ENCODE measurements around the gene WDR88. TPM values are rescaled to one million over a fixed set of nuclear protein-coding genes. Genes with fewer than 3 reads are reported as not detected.
"Not testable (repeated sequence)": the region's sequence is repeated elsewhere in the genome, so short reads cannot be mapped to it uniquely, and the experiment has no call there.

WDR88 gene
- total RNA-seq, 1 donor from 2014 or later, result not detected

DNA sequence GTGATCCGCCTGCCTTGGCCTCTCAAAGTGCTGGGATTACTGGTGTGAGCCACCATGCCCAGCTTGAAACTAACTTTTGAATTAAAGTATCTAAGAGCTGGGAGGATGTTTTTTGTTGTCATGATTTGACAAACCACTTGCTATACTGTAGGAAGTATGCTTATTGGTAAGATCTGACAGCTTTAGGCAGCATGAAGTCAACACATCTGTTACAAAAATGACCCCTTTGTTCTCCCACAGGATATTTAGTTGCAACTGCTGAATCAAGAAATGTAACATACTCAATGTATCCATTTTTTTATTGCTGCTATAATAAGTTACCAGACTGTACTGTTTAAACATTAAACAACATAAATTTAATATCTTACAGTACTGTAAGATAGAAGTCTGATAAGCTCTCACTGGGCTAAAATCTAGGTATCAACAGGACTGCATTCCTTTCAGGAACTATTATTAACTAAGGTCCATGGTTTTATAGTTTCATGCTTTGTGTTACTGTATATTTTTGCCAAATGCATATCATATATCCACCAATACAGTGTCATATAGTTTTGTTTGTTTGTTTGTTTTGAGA, 39.4 kb downstream of the WDR88 start:
- DNase-seq (ENCODE audit: low read depth), result no peak

DNA sequence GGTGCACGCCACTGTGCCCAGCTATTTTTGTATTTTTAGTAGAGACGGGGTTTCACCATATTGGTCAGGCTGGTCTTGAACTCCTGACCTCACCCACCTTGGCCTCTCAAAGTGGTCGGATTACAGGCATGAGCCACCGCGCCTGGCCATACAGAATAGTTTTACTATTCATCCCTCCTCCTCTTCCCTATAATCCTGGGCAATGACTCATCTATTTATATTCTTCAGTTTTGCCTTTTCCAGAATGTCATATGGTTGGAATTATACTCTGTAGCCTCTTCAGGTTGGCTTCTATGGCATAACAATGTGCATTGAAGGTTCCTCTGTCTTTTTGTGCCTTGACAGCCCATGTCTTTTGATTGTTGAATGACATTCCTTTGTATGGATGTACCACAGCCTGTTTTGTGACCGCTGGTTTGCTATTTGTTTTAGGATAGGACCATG, 40.0 kb downstream of the WDR88 start:
- DNase-seq (ENCODE audit: low read depth), result no peak

DNA sequence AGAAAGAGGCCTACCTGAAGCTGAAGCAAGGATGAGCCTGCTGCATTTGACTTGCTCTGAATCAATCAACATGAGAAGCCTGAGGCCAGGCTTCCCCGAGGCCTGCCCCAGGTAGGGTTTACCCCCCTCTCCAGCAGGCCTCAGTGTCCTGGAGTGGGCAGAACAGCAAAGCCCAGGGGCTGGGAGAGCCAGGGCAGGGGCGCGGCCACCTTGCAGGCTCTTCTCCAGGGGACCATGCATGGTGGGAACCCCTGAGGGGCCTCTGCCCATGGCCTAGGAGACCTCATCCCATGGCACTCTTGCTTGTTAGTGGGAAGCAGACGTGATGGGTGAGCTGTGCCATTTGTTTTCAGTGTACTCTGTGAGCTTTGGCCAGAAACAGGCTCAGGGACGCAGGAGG, 42.3 kb downstream of the WDR88 start:
- no peak for DNase-seq (ENCODE audit: low read depth)

DNA sequence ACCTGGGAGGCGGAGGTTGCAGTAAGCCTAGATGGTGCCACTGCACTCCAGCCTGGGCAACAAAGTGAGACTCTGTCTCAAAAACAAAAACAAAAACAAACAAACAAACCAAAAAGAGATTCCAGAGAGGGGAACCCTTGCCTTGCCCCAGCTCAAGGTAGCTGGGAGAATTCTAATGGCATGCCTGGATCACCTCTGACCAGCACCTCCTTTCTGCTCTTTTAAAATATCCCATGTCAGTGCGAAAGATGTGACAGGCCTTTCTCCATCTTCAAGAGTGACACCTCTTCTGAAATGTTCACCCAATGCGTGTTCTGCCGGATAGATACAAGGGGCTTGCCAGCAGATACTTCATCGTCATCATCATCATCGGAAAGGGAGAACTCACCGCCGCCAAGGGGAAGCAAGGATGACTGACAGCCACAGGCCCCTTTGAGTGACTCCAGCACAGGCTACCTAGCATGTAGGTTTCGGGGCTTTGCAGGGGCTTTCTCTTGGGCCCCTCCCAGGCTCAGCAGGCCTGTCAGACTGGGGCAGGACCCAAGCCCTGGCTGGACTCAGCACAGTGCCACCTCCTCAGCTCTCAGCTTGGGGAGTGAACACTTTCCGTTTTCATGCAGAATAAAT, 43.4 kb downstream of the WDR88 start:
- no peak for DNase-seq (ENCODE audit: low read depth)

DNA sequence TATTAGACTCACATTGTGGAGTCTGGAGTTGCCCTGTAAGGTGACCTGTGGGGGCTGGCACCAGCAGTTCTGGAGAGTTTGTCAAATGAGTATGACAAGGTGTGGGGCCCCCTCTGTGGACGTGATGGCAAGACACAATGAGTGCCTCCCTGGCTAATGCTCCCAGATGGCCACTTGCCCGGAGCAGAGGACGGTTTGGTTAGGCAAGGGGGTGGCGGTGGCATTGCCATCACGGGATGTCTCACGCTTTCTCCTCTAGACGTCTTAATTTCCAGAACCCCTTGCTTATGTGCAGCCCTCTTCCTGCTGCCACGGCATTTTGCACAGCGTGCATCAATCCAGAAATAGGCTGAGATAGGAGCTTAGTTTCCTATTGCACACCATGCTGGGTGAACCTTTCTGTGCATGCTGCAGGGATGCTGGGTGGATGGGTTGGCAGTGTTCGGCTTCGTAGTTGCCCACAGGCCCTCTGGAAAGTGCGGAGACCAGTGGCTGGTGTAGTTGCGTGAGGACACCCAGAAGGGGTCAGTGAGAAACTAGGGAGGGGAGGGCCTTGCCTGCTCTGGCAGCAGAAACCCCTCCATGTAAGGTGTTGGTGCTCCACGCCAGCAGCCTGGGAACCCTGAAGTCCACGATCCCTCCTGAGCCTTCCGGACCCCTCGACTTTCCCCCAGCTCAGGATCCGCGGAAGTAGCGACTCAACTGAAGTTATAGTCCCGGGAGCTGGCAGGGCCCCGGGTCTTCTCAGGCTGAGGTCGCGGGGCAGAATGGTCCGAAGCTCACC, 44.2 kb downstream of the WDR88 start:
- peak; percentile 22 for DNase-seq (ENCODE audit: low read depth)

DNA sequence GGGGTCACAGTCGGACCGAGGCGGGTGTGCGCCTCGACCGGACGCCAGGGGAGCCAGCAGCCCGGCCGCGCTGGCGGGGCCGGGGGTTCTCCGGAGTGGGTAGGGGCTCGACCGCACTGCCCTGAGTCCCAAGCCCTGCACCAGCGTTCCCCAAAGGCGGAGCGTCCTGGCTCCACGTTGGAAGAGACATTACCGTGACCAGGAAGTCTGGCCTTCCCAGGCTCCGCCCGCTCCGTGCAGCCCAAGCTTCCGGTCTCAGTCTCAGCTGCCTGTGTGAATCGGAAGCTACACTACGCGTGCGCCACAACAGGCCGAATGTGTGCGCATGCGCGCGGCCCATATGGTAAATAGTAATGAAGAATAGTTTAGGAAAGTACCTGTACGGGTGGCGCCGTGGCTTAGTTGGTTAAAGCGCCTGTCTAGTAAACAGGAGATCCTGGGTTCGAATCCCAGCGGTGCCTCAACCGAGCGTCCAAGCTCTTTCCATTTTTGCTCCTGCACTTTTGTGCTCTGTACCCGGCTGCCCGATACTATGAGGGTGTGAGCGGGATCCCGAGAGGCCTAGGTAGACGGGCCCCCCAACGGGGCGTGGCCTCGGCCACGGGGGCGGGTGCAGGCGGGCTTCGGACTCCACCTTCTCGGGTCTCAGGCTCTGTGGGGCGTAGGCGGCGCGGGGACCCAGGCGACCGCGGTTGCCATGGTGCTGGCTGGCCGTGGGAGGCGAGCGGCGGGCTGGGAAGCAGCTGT, 44.9 kb downstream of the WDR88 start:
- DNase-seq (ENCODE audit: low read depth), result peak; percentile 93

DNA sequence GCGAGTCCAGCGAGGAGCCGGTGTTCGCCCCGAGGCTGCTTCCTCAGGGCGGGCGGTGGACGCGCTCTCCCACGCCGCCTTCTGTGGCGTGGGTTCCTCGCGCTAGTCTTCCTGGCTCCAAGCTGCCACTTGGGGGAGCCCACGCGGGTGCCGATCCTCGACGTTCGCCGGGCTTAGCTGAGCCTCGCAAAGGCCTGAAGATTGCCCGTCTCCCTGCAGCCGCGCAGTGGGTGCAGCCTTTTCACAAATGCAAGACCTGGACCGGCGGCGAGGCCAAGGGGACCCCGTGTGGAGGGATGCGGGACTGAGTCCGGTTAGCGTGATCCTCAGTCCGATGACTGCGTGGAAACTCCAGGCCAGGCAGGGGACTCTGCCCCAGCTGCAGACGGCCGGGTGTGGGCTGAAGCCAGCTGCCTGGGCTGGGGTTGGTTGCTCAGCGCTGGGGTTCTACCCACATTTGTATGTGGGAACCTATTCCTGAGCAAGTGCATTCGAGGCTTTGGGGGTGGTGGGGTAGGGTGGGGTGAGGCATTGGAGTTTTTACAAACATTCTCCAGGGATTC, 45.6 kb downstream of the WDR88 start:
- DNase-seq (ENCODE audit: low read depth), result no peak

DNA sequence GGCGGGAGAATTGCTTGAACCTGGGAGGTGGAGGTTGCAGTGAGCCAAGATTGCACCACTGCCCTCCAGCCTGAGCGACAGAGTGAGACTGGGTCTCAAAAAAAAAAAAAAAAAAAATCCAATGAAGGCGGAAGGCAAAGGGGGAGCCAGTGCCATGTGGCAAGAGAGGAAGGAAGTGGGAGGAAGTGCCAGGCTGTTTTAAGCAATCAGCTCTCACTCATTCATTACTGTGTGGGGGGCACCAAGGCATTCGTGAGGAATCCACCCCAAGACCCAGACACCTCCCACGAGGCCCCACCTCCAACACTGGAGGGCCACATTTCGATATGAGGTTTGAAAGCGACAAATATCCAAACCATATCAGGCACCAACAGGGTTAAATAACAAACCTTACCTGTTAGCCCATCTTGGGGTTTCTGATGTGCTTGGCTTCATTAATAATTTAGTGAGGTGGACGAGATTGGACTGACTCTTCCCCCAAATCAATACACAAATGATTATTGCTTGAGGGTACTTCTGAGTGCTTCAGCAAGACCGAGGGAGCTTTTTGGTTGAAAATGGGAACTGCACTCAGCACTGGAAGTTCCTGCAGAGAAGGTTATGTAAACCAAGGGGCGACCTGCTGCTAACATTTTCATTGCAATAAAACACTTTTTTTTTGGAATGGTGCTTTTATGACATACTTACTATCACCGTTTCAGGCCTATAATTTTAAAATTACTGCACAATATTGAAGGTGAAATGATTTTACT, 54.7 kb downstream of the WDR88 start:
- DNase-seq (ENCODE audit: low read depth), result no peak

DNA sequence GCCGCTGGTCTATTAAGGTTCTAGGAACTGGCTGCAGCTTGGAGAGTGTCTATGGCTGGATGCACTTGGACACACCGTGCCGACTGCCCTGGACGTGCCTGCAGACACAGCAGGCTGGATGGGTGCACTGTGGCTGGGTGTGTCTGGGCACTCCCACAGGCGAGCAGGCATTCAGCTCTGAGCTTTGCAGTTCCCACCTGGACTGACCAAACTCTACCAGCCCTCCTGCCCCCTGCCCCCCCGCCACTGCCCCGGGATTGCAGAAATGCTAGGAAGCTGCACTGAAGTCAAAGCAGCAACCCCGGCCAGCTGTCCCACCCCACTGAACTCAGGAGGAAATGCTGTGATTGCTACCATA, 55.2 kb downstream of the WDR88 start:
- DNase-seq (ENCODE audit: low read depth), result no peak

DNA sequence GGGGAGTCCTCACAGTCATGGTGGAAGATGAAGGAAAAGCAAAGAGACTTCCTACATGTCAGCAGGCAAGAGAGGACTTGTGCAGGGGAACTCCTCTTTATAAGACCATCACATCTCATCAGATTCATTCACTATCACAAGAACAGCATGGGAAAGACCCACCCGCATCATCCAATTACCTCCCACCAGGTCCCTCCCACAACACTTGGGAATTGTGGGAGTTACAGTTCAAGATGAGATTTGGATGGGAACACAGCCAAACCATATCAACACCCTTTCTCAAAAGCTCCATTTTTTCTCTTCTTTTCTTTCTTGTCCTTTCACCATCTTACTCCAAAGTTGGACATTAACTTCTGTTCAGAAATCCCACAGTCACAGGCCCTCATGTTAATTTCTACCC, 57.5 kb downstream of the WDR88 start:
- no peak for DNase-seq (ENCODE audit: low read depth)

DNA sequence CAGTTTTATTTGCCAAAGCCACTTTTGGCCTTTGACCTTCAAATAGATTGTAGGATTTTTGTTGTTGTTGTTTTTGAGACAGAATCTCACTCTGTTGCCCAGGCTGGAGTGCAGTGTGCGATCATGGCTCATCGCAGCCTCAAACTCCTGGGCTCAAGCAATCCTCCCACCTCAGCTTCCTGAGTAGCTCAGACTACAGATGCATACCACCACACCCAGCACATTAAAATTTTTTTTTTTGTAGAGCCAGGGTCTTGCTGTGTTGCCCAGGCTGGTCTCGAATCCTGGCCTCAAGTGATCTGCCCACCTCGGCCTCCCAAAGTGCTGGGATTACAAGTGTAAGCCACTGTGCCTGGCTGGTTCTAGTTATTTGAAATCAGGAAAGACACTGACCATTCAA, 59.2 kb downstream of the WDR88 start:
- DNase-seq (ENCODE audit: low read depth), result not testable (repeated sequence)

DNA sequence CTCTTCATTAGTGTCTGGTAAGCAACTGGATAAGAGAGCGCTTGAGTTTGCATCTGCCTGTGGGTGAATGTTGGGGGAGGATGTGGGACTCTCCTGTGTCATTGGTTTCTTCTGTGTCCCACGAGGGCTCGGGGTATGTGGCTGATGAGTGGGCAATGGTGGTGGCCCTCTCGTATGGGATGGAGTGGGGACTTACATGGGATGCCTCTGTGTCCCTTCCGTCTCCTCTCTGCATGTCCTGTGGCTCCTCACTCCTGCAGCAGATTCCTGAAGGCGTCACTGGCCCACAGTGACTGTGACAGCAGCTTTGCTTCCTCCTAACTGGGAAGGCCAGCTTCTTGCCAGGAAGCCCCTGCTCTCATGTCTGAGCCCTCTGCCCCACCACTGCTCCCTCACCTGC, 59.6 kb downstream of the WDR88 start:
- no peak for DNase-seq (ENCODE audit: low read depth)

DNA sequence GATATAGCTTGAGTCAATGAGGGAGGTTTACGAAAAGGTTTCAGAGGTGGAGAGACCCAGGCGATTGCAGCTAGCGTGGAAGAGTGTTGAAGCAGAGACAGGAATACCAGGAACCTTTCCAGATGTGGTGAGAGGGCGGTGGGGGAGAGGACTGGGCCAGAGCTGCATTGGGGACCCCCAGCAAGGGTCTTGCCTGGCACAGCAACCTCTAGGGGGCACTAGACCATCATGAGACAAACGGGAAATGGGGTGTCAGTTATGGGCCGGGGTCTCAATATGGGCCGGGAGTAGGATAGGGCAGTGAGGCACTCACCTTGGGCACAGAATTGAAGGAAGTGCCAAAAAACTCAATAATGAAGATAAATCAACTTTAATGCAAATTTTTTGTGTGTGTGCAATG, 60.1 kb downstream of the WDR88 start:
- no peak for DNase-seq (ENCODE audit: low read depth)

DNA sequence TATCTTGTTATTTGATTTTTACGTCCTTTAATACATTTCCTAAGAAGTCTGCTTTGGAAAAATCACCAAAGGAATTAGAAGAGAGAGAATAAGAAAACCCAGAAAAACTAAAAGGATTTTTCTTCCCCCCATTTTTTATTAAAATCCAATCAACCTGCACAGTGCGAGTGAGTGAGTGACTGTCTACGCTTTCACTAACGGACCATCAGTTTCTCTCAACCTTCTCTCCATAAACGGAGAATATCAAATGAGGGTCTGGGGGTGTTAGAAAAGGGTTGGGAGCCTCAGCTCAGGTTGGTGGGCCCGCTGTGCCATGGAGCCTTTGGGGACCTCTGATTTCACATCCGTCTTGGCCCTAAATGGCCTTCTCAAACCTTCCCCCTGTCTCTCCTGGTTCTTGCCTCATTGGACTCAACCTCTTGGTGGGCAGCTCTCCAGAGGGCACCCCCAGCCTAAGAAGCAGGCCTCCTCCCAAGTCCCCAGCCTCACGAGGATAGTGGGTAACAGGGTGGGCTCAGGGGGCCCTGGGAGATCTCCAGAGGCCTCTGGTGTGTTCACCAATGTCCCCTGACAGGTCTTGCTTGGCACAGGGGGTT, 61.5 kb downstream of the WDR88 start:
- DNase-seq (ENCODE audit: low read depth), result no peak

DNA sequence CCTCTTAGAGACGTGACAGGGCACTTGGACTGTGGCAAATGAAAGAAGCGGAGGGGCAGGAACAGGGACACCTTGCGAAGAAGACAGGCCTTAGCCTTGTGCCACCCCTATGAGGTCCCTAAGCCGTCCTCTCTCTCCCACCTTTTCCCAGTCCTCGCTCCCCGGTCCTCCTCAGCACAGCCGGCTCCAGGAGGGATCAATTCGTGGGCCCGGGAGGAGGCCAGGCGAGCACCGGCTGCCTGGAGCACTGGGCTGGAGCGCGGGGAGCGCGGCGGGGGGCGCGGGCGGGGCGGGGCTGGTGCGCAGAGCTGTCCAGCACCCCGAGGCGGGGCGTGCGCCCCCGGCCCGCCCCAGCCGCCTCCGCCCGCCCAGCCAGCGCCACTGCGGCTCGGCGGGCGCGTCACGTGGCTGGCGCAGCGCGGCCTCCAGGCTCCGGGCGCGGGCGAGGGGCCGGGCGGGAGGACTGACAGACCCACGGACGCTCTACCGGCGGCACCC, 62.0 kb downstream of the WDR88 start, which contains the start of gene LRP3:
Gene LRP3 (plus strand): TSS at position 466 of the 498 bp plus-strand sequence. CDS start 456 bp downstream, outside the sequence.
- DNase-seq (ENCODE audit: low read depth), result no peak

DNA sequence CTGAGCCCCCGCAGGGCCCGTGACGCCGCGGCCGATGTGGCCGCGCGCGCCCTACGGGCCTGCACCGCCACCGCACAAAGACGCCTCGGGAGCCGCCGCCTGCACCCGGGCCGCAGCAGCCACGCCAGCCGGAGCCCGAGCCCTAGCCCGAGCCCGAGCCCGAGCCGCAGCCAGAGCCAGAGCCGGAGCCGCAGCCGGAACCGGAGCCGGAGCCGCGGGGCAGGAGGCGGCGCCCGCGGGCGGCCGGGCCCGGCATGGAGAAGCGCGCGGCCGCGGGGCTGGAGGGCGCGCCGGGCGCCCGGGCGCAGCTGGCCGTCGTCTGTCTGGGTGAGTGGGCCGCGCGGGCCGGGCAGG, 62.6 kb downstream of the WDR88 start:
- DNase-seq (ENCODE audit: low read depth), result no peak

DNA sequence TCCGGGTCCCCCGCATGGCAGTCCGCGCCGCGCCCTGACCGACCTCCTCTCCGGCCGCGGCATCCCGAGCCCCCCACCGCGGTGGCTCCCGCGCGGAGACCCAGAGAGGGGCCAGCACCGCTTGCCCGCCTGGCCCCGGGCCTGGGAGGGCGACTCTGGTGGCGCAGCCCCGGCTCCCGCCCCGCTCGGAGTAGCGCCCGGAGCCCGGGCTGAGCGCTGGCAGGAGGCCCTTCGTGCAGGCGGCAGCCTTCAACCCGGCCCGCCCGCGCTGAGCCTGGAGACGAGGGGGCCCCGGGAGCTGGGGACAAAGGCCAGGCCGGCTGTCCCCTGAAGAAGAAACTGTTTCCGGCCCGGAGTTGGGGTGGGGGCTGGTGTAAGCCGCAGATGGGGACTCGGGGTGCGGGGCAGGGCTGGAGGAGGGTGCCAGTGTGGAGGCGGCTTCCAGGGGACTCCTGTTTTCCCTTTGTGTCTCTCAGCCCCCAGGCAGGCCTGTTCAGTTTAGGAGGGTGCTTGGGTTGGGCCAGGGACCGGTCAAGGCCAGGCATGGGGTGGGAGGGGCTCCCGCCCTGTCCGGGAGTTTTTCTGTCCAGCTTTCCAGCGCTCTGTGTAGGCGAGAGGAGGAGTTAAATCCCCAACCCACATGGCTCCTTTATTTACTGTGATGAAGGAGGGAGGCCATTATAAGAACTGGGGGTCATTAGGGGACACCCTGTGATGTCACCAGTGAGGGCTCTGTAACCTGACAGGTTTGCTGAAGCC, 63.2 kb downstream of the WDR88 start:
- DNase-seq (ENCODE audit: low read depth), result no peak

DNA sequence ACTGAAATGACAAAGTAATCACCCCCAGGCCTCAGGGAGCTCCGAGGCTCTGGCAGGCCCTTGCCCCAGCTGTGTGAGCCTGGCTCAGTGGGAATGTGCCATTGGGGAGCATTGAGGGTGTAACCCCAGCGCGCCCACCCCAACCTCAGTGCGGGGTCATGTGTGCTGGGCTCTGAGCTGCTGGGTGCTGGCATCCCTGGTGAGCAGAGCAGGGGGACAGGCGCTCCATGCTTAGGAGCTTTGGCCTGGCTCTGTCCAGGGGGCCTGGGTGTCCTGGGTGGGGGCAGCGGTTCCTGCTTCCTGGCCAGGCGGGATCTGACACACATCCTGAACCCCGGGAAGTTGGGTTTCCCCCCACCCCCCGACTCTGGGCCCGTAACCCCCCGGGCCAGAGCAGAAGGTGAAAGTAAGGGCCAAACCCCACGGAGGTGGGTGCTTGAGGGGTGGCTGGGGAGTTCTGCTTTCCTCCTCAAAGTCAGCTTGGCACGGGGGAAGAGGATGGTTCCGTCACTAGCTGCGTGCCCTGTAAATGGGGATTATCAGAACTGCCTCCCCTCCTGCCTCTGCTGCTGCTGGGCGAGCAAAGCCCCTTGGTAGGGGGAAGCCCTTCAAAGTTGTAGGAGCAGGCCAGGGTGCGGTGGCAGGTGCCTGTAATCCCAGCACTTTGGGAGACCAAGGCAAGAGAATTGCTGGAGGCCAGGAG, 63.9 kb downstream of the WDR88 start:
- no peak for DNase-seq (ENCODE audit: low read depth)

DNA sequence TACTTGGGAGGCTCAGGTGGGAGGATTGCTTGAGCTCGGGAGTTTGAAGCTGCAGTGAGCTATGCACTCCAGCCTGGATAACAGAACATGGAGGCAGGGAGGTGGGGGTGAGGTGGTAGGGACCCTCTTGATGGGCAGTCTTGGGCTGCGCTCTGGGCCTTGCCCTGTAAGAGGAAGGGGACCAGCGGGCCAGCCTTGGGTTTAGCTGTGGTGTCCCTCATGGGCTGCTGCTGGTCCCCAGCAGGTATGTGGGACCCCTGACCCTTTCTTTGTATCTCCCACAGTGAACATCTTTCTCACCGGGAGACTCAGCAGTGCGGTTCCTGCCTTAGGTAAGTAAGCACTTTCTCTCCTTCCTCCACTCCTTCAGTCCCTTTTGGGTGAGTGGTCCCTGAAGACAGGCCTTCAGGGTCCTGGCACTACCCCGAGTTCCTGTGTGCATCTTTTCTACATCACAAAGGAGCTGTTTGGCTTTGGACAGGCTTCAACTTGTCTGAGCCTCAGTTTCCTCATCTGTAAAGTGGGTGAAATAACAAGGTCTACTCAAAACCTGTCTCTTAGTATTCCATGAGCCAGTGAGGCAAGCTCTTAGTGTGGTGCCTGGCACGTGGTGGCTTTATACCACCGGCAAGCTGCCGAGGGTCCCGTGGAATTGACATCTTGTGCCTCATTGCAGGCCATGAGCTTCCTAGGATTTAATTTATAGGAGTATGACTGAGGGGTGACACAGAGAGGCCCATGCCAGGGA, 64.7 kb downstream of the WDR88 start:
- no peak for DNase-seq (ENCODE audit: low read depth)
